ENCODE measurements around the gene CCNT2.
"Not testable (repeated sequence)": the region's sequence is repeated elsewhere in the genome, so short reads cannot be mapped to it uniquely, and the experiment has no call there.

CCNT2 gene

GRCh38 chr2:134975281-134976009 lies 56.8 kb downstream of the CCNT2 start:
- DNase-seq (ENCODE audit: low read depth) = no peak

- DNase-seq (ENCODE audit: low read depth) = no peak
Observed at GRCh38 chr2:134976074-134976702, 57.6 kb downstream of the CCNT2 start.

DNA sequence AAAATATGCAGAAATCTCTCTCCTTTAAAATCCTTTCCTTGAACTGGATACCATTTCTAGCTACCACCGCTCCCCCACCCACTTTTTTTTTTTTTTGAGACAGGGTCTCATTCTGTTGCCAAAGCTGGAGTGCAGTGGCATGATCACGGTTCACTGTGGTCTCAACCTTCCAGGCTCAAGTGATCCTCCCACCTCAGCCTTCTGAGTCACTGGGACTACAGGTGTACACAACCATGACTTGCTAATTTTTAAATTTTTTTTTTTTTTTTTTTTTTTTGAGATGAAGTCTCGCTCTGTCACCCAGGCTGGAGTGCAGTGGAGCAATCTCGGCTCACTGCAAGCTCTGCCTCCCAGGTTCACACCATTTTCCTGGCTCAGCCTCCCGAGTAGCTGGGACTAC lies 58.5 kb downstream of the CCNT2 start:
- DNase-seq (ENCODE audit: low read depth) = not testable (repeated sequence)

- DNase-seq (ENCODE audit: low read depth) = no peak
Observed at GRCh38 chr2:134979221-134979620, 60.6 kb downstream of the CCNT2 start.

- no peak for DNase-seq (ENCODE audit: low read depth)
Observed at GRCh38 chr2:134980639-134981038, 62.0 kb downstream of the CCNT2 start.

DNA sequence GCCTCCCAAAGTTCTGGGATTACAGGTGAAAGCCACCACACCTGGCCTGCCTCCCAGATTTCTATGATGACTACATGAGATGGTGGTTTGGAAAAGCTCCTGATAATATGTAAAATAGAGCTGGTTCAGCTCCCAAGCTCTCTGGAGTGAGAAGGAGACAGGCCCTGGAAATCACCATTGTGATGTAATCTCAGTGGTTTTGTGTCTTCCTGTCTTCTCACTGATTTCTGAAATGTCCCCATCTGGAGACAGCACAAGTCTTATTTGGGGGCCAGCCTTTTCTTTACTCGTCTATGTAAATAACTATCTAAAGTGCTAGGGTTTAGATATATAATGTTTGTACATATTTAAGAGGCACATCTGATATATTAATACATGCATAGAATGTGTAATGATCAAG lies 64.0 kb downstream of the CCNT2 start:
- no peak for DNase-seq (ENCODE audit: low read depth)

DNA sequence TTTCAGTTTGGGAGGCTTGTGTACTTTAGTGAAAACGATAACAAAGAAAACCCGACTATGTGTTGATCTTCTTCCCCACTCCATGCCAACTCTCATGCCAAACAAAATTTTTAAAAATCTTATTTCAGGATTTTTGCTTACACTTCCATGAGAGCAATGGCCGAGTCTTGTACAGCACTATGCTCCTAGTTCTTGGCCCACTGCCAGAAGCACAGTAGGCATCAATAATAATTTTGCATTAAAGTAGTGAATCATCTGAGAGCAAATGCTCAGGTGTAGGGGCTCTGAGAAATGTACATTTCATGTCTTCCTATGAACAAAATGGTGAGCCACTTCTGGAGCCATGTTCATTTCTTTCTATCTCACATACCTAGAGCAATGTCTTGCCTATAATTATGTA lies 66.4 kb downstream of the CCNT2 start:
- no peak for DNase-seq (ENCODE audit: low read depth)

GRCh38 chr2:134988994-134989605 lies 70.5 kb downstream of the CCNT2 start:
- DNase-seq (ENCODE audit: low read depth) = no peak

DNA sequence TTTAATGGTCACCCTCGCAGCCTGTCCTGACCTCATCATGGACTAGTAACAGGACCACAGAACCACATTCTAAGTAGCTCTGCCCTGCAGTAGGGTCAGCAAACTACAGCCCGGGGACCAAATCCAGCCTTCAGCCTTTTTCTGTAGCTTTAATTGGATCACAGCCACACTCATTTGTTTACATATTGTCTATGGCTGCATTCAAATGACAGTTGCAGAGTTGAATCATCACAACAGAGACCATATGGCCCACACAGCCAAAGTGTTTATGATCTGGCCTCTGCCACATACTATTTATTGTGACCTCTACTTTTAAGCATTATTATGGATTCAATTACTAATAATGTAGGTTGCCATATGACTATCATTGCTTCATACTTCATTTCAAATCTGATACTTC lies 80.9 kb downstream of the CCNT2 start:
- DNase-seq (ENCODE audit: low read depth) = no peak

DNA sequence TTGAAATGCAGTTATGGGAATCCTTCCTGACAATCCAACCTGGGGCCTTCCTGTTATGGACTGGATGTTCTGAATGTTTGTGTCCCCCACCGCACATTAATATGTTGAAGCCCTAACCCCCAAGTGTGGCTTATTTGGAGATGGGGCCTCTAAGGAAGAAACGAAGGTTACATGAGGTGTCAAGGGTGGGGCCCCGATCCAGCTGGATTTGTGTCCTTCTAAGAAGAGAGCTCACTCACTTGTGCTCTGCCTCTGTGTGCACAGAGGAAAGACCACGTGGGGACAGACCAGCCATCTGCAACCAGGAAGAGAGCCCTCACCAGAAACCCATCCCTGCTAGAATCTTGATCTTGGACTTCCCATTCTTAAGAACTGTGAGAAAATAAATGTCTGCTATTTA lies 84.2 kb downstream of the CCNT2 start:
- no peak for DNase-seq (ENCODE audit: low read depth)

DNA sequence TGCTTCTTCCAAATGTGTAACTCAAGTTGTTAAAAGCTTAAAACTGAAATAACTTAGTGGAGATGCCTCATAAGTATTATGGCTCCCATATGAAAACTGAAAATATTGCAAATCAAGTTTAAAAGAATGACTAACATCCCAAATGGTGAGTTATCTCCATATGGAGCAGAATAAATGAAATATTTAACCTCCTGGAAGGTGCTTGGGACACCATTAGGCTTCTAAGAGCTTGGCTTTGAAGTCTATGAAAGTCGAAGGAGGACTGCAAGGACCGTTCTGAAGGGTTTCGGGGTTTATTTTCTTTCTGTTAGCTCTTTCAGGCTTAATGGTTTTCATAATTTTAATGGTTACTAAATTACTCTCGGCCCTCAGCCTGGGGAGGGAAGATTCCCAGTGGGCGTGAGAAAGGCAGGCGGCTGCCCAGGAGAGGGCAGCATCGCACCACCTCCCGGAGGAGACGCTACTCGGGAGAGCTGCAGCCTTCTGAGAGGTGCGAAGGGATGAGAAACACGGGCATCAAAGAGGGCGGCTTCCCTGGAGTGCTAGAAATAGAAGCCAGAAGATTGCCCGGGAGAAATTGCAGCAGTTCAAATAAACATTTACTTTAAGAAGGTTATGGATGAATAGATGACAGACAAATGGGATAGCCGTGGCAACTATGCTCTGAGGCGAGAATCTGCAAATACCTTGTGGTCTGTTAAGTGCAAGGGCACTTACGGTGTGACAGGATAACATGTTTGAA lies 85.6 kb downstream of the CCNT2 start:
- DNase-seq (ENCODE audit: low read depth) = peak; percentile 42

GRCh38 chr2:135005753-135006152 lies 87.1 kb downstream of the CCNT2 start:
- no peak for DNase-seq (ENCODE audit: low read depth)
